Suprapubic skin (tissue), 4 donors: ENCODE measurements around the gene CCDC9B. TPM values are rescaled to one million over a fixed set of nuclear protein-coding genes. Genes with fewer than 3 reads are reported as not detected.

Experiments
- DNase-seq, 2 donors: peaks; one replicate each; pipeline ENCODE4 v3.0.0-alpha.2; 2019; ENCODE audit warnings: low spot score in 2 of 2
- H3K27ac ChIP-seq: fragments of 200-600 bp; sonication (generic); one replicate; pipeline ENCODE4 v1.5.1; 2019
- H3K27me3 ChIP-seq: fragments of 200-600 bp; sonication (generic); one replicate; pipeline ENCODE4 v1.5.1; 2019
- H3K36me3 ChIP-seq: fragments of 200-600 bp; sonication (generic); one replicate; pipeline ENCODE4 v1.5.1; 2019
- H3K4me1 ChIP-seq: fragments of 200-600 bp; sonication (generic); one replicate; pipeline ENCODE4 v1.5.1; 2019
- H3K4me3 ChIP-seq: fragments of 200-600 bp; sonication (generic); one replicate; pipeline ENCODE4 v1.5.1; 2019; ENCODE audit warnings: mild to moderate bottlenecking
- H3K9me3 ChIP-seq: fragments of 200-600 bp; sonication (generic); one replicate; pipeline ENCODE4 v1.5.1; 2019
- CTCF ChIP-seq, 2 donors: fragments of 200-600 bp in 1 of 2; fragments of 450-650 bp in 1 of 2; sonication (generic) in 1 of 2; IDR thresholded peaks; one replicate each; pipeline ENCODE4 v1.5.1; 2016 to 2019; ENCODE audit warnings: antibody characterized with exemption in 2 of 2, mild to moderate bottlenecking in 1 of 2, moderate library complexity in 1 of 2
- EP300 ChIP-seq: sonication (generic); formaldehyde crosslinking; IDR thresholded peaks from one replicate; pipeline ENCODE4 v1.6.1; 2017; ENCODE audit warnings: antibody characterized with exemption
- POLR2A ChIP-seq, 2 donors: fragments of 450-650 bp; IDR thresholded peaks; one replicate each; pipeline ENCODE4 v1.6.1; 2017; ENCODE audit warnings: antibody characterized with exemption in 2 of 2, mild to moderate bottlenecking in 2 of 2, moderate library complexity in 2 of 2
- POLR2AphosphoS5 ChIP-seq, 3 donors: sonication (generic); formaldehyde crosslinking; IDR thresholded peaks; one replicate each; pipeline ENCODE4 v1.6.1; 2017; ENCODE audit warnings: antibody characterized with exemption in 3 of 3
- WGBS: methylation state at CpG from one replicate; pipeline ENCODE4 v1.1.5; 2018; 5-methylcytosine and 5-hydroxymethylcytosine counted together
- total RNA-seq, 4 donors: library from RNA; depleted of rRNA; stranded (reverse); fragments of >200 nt; gene quantifications; one replicate each; pipeline ENCODE4 v1.1.0, GENCODE V29; 2016

CCDC9B gene
- total RNA-seq, 4 donors from 2014 or later = 6.1 to 47.9 (median 10.9) TPM

- Histone ChIP-seq H3K4me3 (no peak overlapping the region), H3K4me1 (peaks cover 15% of the 10 kb centered on the region), H3K9me3 (no peaks in the 10 kb centered on the region), H3K36me3 (no peaks in the 10 kb centered on the region), H3K27ac (no peak overlapping the region), H3K27me3 (peaks cover 6% of the 10 kb centered on the region)
- DNase-seq = no peak
- whole genome bisulfite sequencing = 71% methylated on average over 1 of the region's 1 CpG
- TF ChIP-seq CTCF (IDR thresholded peaks at IDR 0.05) (no peak), POLR2AphosphoS5 (IDR thresholded peaks at IDR 0.05) (no peak), EP300 (no peak), POLR2A (IDR thresholded peaks at IDR 0.05) (no peak)
These were observed 16.5 kb upstream of the CCDC9B start for GRCh38 chr15:40357246-40357645.

GRCh38 chr15:40355976-40356585, 15.3 kb upstream of the CCDC9B start:
- Histone ChIP-seq H3K9me3 (no peaks in the 10 kb centered on the region), H3K36me3 (no peaks in the 10 kb centered on the region), H3K4me3 (no peak overlapping the region), H3K27ac (no peak overlapping the region), H3K27me3 (peaks cover 6% of the 10 kb centered on the region), H3K4me1 (peaks cover 15% of the 10 kb centered on the region)
- WGBS = no CpG with 5 or more reads among the region's 5 CpGs
- TF ChIP-seq POLR2A (IDR thresholded peaks at IDR 0.05) (no peak), POLR2AphosphoS5 (IDR thresholded peaks at IDR 0.05) (no peak), CTCF (IDR thresholded peaks at IDR 0.05) (no peak), EP300 (no peak)
- DNase-seq = no peak

- Histone ChIP-seq H3K27me3 (peaks cover 6% of the 10 kb centered on the region), H3K36me3 (no peaks in the 10 kb centered on the region), H3K4me1 (peaks cover 15% of the 10 kb centered on the region), H3K4me3 (no peak overlapping the region), H3K9me3 (no peaks in the 10 kb centered on the region), H3K27ac (no peak overlapping the region)
- no peak for TF ChIP-seq POLR2A (IDR thresholded peaks at IDR 0.05)
- TF ChIP-seq CTCF (IDR thresholded peaks at IDR 0.05) = no peak
- TF ChIP-seq POLR2AphosphoS5 (IDR thresholded peaks at IDR 0.05) = no peak
- no peak for TF ChIP-seq EP300
- 48% methylated on average over 9 of the region's 9 CpGs for WGBS
- DNase-seq = no peak
These were observed 13.9 kb upstream of the CCDC9B start for GRCh38 chr15:40354408-40355171.

- no peak overlapping the region for H3K27ac ChIP-seq
- no peaks in the 10 kb centered on the region for H3K36me3 ChIP-seq
- peaks cover 12% of the 10 kb centered on the region for H3K4me1 ChIP-seq
- DNase-seq = no peak
- H3K9me3 ChIP-seq = no peaks in the 10 kb centered on the region
- TF ChIP-seq EP300 (no peak), POLR2A (IDR thresholded peaks at IDR 0.05) (no peak), POLR2AphosphoS5 (IDR thresholded peaks at IDR 0.05) (no peak), CTCF (IDR thresholded peaks at IDR 0.05) (no peak)
- 61% methylated on average over 5 of the region's 5 CpGs for WGBS
- H3K27me3 ChIP-seq = peaks cover 4% of the 10 kb centered on the region
- no peak overlapping the region for H3K4me3 ChIP-seq
These were observed 13.0 kb upstream of the CCDC9B start for GRCh38 chr15:40353697-40354096.

GRCh38 chr15:40352281-40352901, 11.7 kb upstream of the CCDC9B start:
- H3K9me3 ChIP-seq = no peaks in the 10 kb centered on the region
- H3K4me3 ChIP-seq = no peak overlapping the region
- no peaks in the 10 kb centered on the region for H3K27me3 ChIP-seq
- 83% methylated on average over 7 of the region's 7 CpGs for WGBS
- no peaks in the 10 kb centered on the region for H3K36me3 ChIP-seq
- peaks cover under 1% of the 10 kb centered on the region for H3K4me1 ChIP-seq
- no peak for TF ChIP-seq POLR2AphosphoS5 (IDR thresholded peaks at IDR 0.05)
- no peak for DNase-seq
- H3K27ac ChIP-seq = no peak overlapping the region
